HEK293 (cell line): ENCODE data around the gene FKBP4.
A peak's percentile ranks its signal among the peaks of the same experiment; 100 is the strongest.

Experiments used
- BCL11A ChIP-seq: fragments of 450-650 bp; formaldehyde crosslinking; IDR thresholded peaks from 2 replicates; pipeline ENCODE4 v1.5.1; 2016; ENCODE audit warnings: low read depth, missing biosample characterization, missing genetic modification characterization
- BCL11B ChIP-seq: fragments of 450-650 bp; formaldehyde crosslinking; IDR thresholded peaks from 2 replicates; pipeline ENCODE4 v1.5.1; 2016; ENCODE audit warnings: low read depth, missing biosample characterization, missing genetic modification characterization
- GLI4 ChIP-seq: fragments of 450-650 bp; formaldehyde crosslinking; IDR thresholded peaks from 2 replicates; pipeline ENCODE4 v1.5.1; 2016; ENCODE audit warnings: missing biosample characterization, missing genetic modification characterization
- KLF10 ChIP-seq: fragments of 450-650 bp; IDR thresholded peaks from 2 replicates; pipeline ENCODE4 v1.5.1; 2018; ENCODE audit warnings: missing biosample characterization, mild to moderate bottlenecking, missing genetic modification characterization
- PRDM10 ChIP-seq: fragments of 450-650 bp; formaldehyde crosslinking; IDR thresholded peaks from 2 replicates; pipeline ENCODE4 v1.5.1; 2016; ENCODE audit warnings: missing biosample characterization, missing genetic modification characterization
- RBAK ChIP-seq: fragments of 450-650 bp; formaldehyde crosslinking; IDR thresholded peaks from 2 replicates; pipeline ENCODE4 v1.5.1; 2016; ENCODE audit warnings: missing biosample characterization, missing genetic modification characterization
- REPIN1 ChIP-seq: fragments of 450-650 bp; formaldehyde crosslinking; IDR thresholded peaks from 2 replicates; pipeline ENCODE4 v1.5.1; 2017; ENCODE audit warnings: missing biosample characterization, missing genetic modification characterization, low read depth
- SP2 ChIP-seq: fragments of 450-650 bp; formaldehyde crosslinking; IDR thresholded peaks from 2 replicates; pipeline ENCODE4 v1.5.1; 2016; ENCODE audit warnings: missing biosample characterization, missing genetic modification characterization
- TCF7L2 ChIP-seq: IDR thresholded peaks from 2 replicates; pipeline ENCODE4 v1.6.1; 2011; ENCODE audit warnings: low read depth, mild to moderate bottlenecking, inconsistent platforms, low read length, moderate library complexity, borderline replicate concordance
- TRIM28 ChIP-seq: IDR thresholded peaks from 2 replicates; pipeline ENCODE4 v1.6.1; 2011; ENCODE audit warnings: low read length, control low read depth, borderline replicate concordance
- ZBTB10 ChIP-seq: fragments of 450-650 bp; formaldehyde crosslinking; IDR thresholded peaks from 2 replicates; pipeline ENCODE4 v1.5.1; 2016; ENCODE audit warnings: missing biosample characterization, missing genetic modification characterization
- ZBTB21 ChIP-seq: fragments of 450-650 bp; formaldehyde crosslinking; IDR thresholded peaks from 2 replicates; pipeline ENCODE4 v1.5.1; 2017; ENCODE audit warnings: missing biosample characterization, missing genetic modification characterization
- ZFHX2 ChIP-seq: fragments of 450-650 bp; formaldehyde crosslinking; conservative IDR thresholded peaks from 2 replicates; pipeline ENCODE4 v1.5.1; 2016; ENCODE audit warnings: missing biosample characterization, missing genetic modification characterization
- ZNF146 ChIP-seq: fragments of 450-650 bp; formaldehyde crosslinking; IDR thresholded peaks from 2 replicates; pipeline ENCODE4 v1.5.1; 2016; ENCODE audit warnings: missing biosample characterization, missing genetic modification characterization
- ZNF169 ChIP-seq: fragments of 450-650 bp; formaldehyde crosslinking; IDR thresholded peaks from 2 replicates; pipeline ENCODE4 v1.5.1; 2016; ENCODE audit warnings: missing biosample characterization, missing genetic modification characterization
- ZNF174 ChIP-seq: fragments of 450-650 bp; formaldehyde crosslinking; IDR thresholded peaks from 2 replicates; pipeline ENCODE4 v1.5.0; 2017; ENCODE audit warnings: missing biosample characterization, mild to moderate bottlenecking, missing genetic modification characterization
- ZNF24 ChIP-seq: fragments of 450-650 bp; formaldehyde crosslinking; IDR thresholded peaks from 2 replicates; pipeline ENCODE4 v1.5.1; 2016; ENCODE audit warnings: missing biosample characterization, missing genetic modification characterization
- ZNF266 ChIP-seq: fragments of 450-650 bp; formaldehyde crosslinking; IDR thresholded peaks from 2 replicates; pipeline ENCODE4 v1.5.1; 2016; ENCODE audit warnings: missing biosample characterization, missing genetic modification characterization, low read depth
- ZNF423 ChIP-seq: fragments of 450-650 bp; formaldehyde crosslinking; IDR thresholded peaks from 2 replicates; pipeline ENCODE4 v1.5.1; 2016; ENCODE audit warnings: missing biosample characterization, missing genetic modification characterization
- ZNF426 ChIP-seq: fragments of 450-650 bp; formaldehyde crosslinking; IDR thresholded peaks from 2 replicates; pipeline ENCODE4 v1.5.1; 2017; ENCODE audit warnings: missing biosample characterization, missing genetic modification characterization, mild to moderate bottlenecking, inconsistent platforms, moderate library complexity
- ZNF501 ChIP-seq: fragments of 450-650 bp; formaldehyde crosslinking; IDR thresholded peaks from 2 replicates; pipeline ENCODE4 v1.5.1; 2016; ENCODE audit warnings: missing biosample characterization, missing genetic modification characterization
- ZNF580 ChIP-seq: fragments of 450-650 bp; formaldehyde crosslinking; IDR thresholded peaks from 2 replicates; pipeline ENCODE4 v1.5.1; 2016; ENCODE audit warnings: missing biosample characterization, missing genetic modification characterization
- ZNF776 ChIP-seq: fragments of 450-650 bp; formaldehyde crosslinking; IDR thresholded peaks from 2 replicates; pipeline ENCODE4 v1.5.0; 2017; ENCODE audit warnings: missing biosample characterization, missing genetic modification characterization, borderline replicate concordance
- ZNF785 ChIP-seq: fragments of 450-650 bp; formaldehyde crosslinking; IDR thresholded peaks from 2 replicates; pipeline ENCODE4 v1.5.1; 2016; ENCODE audit warnings: missing biosample characterization, missing genetic modification characterization
- ZNF792 ChIP-seq: fragments of 450-650 bp; formaldehyde crosslinking; IDR thresholded peaks from 2 replicates; pipeline ENCODE4 v1.5.1; 2016; ENCODE audit warnings: missing biosample characterization, missing genetic modification characterization
- ZNF843 ChIP-seq: fragments of 450-650 bp; formaldehyde crosslinking; IDR thresholded peaks from 2 replicates; pipeline ENCODE4 v1.5.1; 2016; ENCODE audit warnings: missing biosample characterization, missing genetic modification characterization
- ZSCAN4 ChIP-seq: fragments of 450-650 bp; formaldehyde crosslinking; IDR thresholded peaks from 2 replicates; pipeline ENCODE4 v1.5.1; 2017; ENCODE audit warnings: missing biosample characterization, missing genetic modification characterization
- TF ChIP-seq, protein P1 (sequence below): fragments of 450-650 bp; formaldehyde crosslinking; IDR thresholded peaks from 2 replicates; pipeline ENCODE4 v1.5.1; 2016; ENCODE audit warnings: missing biosample characterization, missing genetic modification characterization
- TF ChIP-seq, protein P2 (sequence below): fragments of 450-650 bp; formaldehyde crosslinking; IDR thresholded peaks from 2 replicates; pipeline ENCODE4 v1.5.1; 2016; ENCODE audit warnings: missing biosample characterization, missing genetic modification characterization

The FKBP4 gene

GRCh38 chr12:2812290-2813213 is 17.8 kb downstream of the FKBP4 start, which contains the start of gene ITFG2 (continued):
- peak; percentile 95 for TF ChIP-seq SP2 (tag by site-specific recombination)
- TF ChIP-seq ZNF266 (tag by site-specific recombination), result no peak
- TF ChIP-seq ZNF169, result no peak
- peak; percentile 76; the same call in 1 of the 2 replicates for TF ChIP-seq ZNF785
- TF ChIP-seq ZNF423, result no peak
- no peak; the same call in 1 of the 2 replicates for TF ChIP-seq ZFHX2 (tag by site-specific recombination)
- peak; percentile 99 for TF ChIP-seq ZBTB21 (tag by site-specific recombination)
- TF ChIP-seq PRDM10 (tag by site-specific recombination), result peak; percentile 95
- TF ChIP-seq ZNF843 (tag by site-specific recombination), result peak; percentile 91
- TF ChIP-seq ZNF776 (tag by site-specific recombination), result no peak
- TF ChIP-seq, protein P1, sequence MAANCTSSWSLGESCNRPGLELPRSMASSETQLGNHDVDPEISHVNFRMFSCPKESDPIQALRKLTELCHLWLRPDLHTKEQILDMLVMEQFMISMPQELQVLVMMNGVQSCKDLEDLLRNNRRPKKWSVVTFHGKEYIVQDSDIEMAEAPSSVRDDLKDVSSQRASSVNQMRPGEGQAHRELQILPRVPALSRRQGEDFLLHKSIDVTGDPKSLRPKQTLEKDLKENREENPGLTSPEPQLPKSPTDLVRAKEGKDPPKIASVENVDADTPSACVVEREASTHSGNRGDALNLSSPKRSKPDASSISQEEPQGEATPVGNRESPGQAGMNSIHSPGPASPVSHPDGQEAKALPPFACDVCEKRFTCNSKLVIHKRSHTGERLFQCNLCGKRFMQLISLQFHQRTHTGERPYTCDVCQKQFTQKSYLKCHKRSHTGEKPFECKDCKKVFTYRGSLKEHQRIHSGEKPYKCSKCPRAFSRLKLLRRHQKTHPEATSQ (tag by site-specific recombination), result peak; percentile 94
- TF ChIP-seq ZBTB10 (tag by site-specific recombination), result peak; percentile 99
- TF ChIP-seq TRIM28, result peak; percentile 95
- TF ChIP-seq GLI4, result peak; percentile 99
- peak; percentile 18; the same call in 1 of the 2 replicates for TF ChIP-seq KLF10 (tag by site-specific recombination)
- no peak for TF ChIP-seq ZNF426 (tag by site-specific recombination)
- 0 out of 2 replicates have a peak, but pooled peaks have one; percentile 35 for TF ChIP-seq RBAK (tag by site-specific recombination)
- TF ChIP-seq, protein P2, sequence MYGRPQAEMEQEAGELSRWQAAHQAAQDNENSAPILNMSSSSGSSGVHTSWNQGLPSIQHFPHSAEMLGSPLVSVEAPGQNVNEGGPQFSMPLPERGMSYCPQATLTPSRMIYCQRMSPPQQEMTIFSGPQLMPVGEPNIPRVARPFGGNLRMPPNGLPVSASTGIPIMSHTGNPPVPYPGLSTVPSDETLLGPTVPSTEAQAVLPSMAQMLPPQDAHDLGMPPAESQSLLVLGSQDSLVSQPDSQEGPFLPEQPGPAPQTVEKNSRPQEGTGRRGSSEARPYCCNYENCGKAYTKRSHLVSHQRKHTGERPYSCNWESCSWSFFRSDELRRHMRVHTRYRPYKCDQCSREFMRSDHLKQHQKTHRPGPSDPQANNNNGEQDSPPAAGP (tag by site-specific recombination), result peak; percentile 98
- TF ChIP-seq ZNF174 (tag by site-specific recombination), result no peak
- peak; percentile 100 for TF ChIP-seq ZNF501 (tag by site-specific recombination)
- peak; percentile 44; the same call in 1 of the 2 replicates for TF ChIP-seq ZSCAN4 (tag by site-specific recombination)
- TF ChIP-seq BCL11A (tag by site-specific recombination), result peak; percentile 71; the same call in 1 of the 2 replicates
- TF ChIP-seq ZNF146 (tag by site-specific recombination), result peak; percentile 93
- TF ChIP-seq BCL11B, result peak; percentile 88
- peak; percentile 99 for TF ChIP-seq ZNF24 (tag by site-specific recombination)
- peak; percentile 93 for TF ChIP-seq ZNF580 (tag by site-specific recombination)
- TF ChIP-seq ZNF792 (tag by site-specific recombination), result peak; percentile 61; the same call in 1 of the 2 replicates
- no peak for TF ChIP-seq TCF7L2
- peak; percentile 98 for TF ChIP-seq REPIN1 (tag by site-specific recombination)
